ENCODE data around the gene ESPNL.
A peak's percentile ranks its signal among the peaks of the same experiment; 100 is the strongest.
"Not testable (repeated sequence)": the region's sequence is repeated elsewhere in the genome, so short reads cannot be mapped to it uniquely, and the experiment has no call there.

The ESPNL gene

GRCh38 chr2:238167761-238168160 is 67.6 kb downstream of the ESPNL start:
- no peak for DNase-seq

DNA sequence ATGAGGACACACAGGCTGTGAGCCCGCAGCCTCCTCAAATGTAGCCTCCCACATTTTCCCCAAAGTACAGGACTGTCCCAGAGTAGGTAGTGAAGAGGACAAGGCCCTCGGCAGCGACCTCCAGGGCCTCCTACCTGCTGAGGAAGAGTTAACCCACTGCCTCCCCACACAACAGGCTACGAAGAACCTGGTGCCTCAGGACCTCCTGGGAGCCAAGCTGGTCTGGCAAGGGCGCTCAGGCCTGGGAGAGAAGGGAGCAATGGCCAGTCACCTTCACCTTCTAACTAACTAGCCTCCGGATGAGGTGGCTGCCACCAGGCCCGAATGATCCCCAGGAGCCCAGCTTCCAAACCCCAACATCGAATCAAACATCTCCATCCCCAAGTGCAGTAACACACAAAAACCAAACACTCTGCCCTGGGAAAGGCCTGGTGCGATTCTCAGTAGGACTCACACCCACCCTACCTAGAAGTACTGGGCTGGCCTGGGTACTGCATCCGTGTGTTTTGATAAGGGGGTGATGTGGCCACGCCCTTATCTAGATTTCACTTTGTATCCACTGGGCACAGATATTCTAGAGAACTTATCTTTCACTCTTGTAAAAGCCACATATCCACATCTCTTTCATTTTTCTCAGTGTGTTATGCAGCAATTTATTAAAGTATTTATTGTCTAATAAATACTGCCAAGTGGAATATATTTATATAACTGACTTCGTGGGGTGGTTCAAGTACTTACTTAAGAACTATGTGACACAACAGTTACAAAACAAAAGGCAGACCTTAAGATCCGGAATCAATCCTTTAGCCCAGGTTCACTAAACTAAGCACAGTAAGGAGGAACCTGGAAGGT is 68.3 kb downstream of the ESPNL start:
- no peak for DNase-seq

DNA sequence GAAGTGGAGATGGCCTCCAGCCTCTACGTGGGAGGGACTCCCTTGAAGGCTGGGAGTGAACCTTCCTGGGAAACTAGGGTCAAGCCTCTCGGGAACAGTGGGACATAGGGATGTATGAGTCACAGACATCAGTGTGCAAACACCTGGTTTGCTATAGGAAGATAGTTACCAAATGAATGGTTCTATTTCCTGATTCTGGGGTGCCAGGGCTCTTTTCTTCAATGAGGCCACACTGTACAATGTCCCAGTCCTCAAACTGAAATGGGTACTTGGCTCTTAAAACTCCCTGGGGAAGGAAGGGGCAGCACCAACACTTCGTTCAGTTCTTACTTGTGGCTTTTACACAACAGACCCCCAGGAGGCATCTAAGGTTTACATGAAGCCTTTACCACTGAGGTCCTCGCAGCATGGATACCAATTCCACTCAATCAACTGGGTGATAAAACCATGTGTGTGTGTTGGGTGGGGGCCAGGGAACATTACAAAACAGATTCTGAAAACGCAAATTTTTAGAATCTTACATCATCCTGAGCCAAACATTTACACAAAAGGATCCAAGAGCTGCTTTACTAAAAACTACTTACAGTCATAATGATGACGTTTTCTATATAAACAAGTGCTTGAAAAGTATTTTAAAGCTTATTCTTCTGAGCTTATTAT is 69.0 kb downstream of the ESPNL start:
- no peak for DNase-seq

GRCh38 chr2:238169708-238170251 is 69.6 kb downstream of the ESPNL start:
- DNase-seq = peak in 9 of 56 donors; percentile 10 to 53 (median 31)

DNA sequence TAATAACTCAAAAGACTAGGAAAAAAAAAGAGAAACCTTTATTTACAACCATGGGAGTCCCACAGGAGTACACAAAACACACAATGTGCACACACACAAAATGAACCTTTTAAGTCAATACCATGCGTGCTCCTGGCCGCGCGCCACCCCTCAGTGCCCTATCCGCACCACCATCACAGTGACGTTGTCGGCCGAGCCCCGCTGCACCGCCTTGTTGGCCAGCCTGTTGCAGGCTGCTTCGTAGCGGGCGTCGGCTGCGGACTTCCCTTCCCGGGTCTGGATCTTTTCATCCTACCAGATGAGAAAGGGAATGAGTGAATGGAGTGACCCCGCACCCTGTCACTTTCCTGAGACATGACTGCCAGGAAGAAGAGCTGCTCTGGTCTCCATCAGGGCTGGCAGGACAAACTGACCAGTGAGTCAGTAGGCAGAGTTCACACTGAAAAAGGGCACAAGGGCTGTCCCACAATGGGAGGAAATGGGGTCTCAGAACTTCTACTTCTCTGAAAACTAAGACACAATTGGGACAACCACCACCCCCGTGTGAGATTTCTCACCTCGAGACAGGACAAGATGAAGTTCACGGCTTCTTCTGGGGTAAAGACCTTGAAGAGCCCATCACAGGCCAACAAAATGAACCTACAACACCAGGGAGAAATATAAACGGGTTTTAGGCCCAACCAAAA is 70.4 kb downstream of the ESPNL start:
- DNase-seq = no peak

DNA sequence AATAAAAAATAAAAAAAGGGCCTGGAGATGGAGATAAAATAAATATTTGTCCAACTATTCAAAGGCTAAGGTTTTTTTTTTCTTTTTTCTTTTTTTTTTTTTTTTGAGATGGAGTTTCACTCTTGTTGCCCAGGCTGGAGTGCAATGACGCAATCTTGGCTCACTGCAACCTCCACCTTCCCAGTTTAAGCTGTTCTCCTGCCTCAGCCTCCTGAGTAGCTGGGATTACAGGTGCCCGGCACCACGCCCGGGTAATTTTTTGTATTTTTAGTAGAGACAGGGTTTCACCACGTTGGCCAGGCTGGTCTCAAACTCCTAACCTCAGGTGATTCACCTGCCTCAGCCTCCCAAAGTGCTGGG is 70.9 kb downstream of the ESPNL start:
- DNase-seq = not testable (repeated sequence)

GRCh38 chr2:238171575-238172187 is 71.5 kb downstream of the ESPNL start:
- DNase-seq = no peak

DNA sequence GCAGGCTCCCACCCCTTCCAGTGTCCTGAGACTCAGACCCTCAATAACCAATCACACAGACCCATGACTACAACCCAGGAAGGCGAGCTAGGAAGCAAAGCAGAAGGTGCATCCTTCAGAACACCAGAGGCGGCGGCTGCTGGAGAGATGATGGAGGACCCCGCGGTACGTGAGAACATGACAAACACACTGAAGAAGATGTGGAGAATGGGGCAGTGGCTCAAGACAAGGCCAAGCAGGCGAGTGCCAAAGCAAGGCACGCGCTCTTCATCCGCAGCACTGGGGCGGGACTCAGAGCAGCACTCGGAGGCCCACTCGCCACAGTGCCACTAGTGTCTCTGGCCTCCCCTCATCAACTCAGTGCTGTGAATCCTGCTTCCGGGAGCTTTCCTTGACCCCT is 72.3 kb downstream of the ESPNL start:
- DNase-seq = no peak

DNA sequence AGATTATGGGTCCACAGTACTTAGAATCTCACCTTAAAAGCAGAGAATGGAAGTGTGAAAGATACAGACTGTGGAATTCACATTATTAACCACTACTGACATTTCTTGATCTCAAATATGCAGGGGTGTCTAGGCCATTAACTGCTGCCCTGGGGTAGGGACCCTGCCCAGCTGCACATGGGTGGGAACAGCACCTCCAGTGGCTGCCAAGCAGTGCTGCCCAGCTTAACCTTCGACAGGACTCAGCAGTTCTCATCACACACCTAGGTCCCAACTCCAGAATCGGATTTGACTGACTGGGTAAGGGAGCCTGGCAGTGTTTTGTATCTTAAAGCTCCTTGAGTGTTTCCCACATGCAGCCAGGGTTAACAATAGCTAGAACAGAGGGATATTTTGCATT is 73.6 kb downstream of the ESPNL start:
- DNase-seq = no peak

DNA sequence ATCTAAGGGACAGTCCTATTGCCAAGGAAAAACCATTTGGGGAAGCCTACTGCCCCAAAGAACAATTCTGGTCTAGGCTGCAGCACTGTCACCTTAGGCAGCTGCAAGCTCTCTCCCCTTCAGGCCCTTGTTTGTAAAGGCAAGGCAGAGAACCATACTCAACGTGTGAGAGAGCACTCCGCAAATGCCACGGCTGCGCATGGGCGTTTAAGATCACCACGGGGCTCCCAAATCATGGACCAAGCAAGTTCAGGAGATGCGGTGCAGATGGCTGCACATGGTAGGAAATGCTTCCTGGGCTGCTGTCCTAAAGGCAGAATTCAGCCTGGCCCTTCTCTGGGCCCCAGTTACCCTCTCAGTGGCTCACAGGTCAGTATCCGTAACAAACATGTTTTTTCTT is 74.2 kb downstream of the ESPNL start:
- DNase-seq = no peak

DNA sequence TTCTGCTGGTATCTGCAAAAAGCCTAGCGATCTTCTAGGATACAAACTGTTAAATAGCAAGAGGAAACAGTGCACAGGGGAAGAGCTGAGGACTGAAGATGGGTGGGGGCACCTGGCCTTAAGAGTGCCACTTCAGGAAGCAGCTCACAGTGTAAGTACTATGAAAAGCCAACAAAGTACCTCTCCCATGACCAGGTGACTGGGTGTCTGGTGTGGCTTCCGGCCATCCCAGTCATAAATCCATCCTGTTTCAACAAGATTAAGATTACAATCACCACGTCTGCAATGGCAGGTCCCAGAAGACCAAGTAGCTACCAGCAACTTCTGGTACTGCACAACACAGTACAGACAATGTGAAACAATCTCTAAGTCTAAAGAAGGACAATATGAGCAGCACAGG is 74.6 kb downstream of the ESPNL start:
- DNase-seq = no peak

DNA sequence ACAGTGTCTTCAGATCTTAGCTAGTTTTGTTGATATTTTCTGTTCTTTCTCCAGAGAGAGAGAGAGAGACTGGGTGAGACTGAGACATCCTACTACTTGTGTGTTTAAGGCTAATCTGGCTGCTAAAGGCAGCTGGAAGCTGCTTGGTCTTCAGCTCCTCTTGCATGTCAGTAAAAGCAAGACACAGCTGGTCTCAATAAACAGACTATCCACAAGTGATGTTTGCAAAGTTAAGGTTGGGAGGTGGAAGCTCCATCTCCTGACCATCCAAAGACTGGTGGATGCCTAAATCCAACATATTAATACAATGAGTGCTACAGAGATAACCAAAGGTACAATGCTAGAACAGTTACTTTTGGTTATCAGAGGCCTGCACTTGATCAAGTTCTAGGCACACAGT is 76.5 kb downstream of the ESPNL start:
- no peak for DNase-seq

GRCh38 chr2:238180554-238180953 is 80.4 kb downstream of the ESPNL start:
- no peak for DNase-seq

DNA sequence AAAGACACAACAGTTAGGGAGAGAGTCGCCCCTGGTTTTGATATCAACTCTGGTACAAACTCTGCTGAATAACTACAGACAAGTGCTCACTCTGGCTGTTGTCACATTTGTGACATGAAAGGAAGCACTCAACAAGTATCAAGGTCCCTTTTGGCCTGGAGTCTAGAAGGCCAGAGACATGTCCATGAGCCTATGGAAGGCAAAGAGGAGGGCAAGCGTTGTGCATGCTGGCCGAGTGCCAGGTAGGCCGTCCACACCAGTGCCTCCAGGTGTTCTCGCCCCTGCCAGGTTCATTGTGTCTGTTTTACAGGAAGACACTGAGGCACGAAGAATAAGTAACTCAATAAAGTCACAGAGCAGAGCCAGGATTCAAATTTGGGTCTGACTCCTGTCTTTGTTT is 82.2 kb downstream of the ESPNL start:
- DNase-seq = no peak
